GM18870 (cell line): ENCODE results near the gene NSDHL.

Experiments
- ATAC-seq: cut with Tn5 transposase; IDR thresholded peaks from one replicate; pipeline ENCODE4 v1.9.1; 2021; ENCODE audit warnings: moderate library complexity; ENCODE audit not compliant: unreplicated experiment

The NSDHL gene

DNA sequence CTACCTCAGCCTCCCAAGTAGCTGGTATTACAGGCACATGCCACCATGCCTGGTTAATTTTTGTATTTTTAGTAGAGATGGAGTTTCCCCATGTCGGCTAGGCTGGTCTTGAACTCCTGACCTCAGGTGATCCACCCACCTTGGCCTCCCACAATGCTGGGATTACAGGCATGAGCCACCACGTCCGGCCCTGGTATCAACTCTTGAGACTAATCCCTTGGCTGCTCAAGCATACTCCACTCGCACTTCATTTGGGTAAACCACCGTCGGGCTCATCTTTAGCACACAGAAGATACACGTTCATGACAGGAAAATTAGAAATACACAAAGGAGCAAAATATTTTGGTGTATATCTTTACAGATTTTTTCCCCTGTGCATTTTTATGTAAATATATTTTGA is 79.2 kb downstream of the NSDHL start:
- ATAC-seq, result peak; percentile 58

- ATAC-seq, result no peak
Measured at GRCh38 chrX:152912106-152912505, 81.2 kb downstream of the NSDHL start.

GRCh38 chrX:152912641-152913040 is 81.8 kb downstream of the NSDHL start:
- no peak for ATAC-seq

GRCh38 chrX:152913346-152913745 is 82.5 kb downstream of the NSDHL start:
- no peak for ATAC-seq

GRCh38 chrX:152913910-152914309 is 83.0 kb downstream of the NSDHL start:
- ATAC-seq, result no peak

DNA sequence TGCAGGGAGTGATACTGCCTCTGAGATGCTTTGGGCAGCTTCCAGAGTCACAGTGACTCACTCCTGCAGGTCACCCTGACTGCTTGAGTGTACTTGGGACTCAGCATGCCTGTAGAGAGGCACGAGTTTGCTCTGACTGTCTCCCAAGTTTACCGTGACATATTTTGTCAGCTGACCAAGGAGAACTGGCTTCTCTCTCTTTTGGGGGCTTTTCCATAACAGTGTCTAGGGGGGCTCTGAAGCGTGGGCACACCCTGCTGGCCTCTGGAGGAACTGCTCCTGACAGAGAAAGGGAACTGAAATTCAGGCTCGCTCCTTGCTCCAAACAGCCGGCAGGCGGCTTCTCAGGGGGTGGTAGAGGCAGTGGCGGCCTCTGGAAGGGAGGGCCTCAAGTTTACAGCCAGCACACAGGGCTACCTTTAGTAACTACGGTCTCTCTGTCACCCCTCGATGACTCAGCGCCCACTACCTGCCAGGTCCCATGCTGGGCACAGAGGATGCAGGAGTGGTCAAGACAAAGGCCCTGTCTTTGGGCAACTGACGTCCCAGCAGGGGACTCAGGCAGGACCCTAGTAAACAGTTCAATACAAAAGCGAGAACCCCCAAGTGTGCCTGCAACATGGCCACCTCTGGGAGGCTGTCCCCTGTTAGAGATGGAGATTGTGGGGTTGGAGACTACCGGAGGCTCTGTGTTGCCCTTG is 84.8 kb downstream of the NSDHL start:
- ATAC-seq, result peak; percentile 89

GRCh38 chrX:152917656-152918579 is 87.1 kb downstream of the NSDHL start:
- no peak for ATAC-seq

GRCh38 chrX:152918707-152919106 is 87.8 kb downstream of the NSDHL start:
- ATAC-seq, result no peak
